ENCODE measurements around the gene CFAP46.
"Not testable (repeated sequence)": the region's sequence is repeated elsewhere in the genome, so short reads cannot be mapped to it uniquely, and the experiment has no call there.

The CFAP46 gene

GRCh38 chr10:132943791-132944404 lies 1.5 kb upstream of the CFAP46 start:
- no peak for DNase-seq

DNA sequence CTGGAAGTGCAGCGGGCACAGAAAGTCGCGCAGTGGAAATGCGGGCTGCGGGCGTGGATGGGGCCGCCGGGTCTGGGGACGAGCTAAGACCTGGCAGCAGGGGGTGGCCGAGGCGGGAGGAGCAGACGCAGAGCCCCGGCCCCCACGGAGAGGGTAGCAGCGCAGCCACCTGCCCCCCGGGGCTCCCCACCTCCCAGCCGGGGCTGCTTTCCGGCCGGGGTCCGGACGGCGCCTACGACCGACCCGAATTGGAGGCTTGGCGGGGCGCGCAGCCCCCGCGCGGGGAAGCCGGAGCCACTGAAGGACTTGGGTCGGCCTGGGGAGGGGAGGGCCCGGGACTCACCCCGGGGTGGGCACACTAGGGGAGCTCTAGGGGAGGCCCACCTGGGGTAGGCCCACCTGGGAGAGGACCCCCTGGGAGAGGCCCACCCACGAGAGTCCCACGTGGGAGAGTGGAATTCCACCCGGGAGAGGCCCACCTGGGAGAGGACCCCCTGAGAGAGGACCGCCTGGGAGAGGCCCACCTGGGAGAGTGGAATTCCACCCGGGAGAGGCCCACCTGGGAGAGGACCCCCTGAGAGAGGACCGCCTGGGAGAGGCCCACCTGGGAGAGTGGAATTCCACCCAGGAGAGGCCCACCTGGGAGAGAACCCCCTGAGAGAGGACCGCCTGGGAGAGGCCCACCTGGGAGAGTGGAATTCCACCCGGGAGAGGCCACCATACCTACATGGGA lies 854 bp upstream of the CFAP46 start:
- DNase-seq, result no peak

GRCh38 chr10:132941640-132942051 lies 724 bp downstream of the CFAP46 start:
- DNase-seq, result no peak

GRCh38 chr10:132940791-132941465 lies 1.4 kb downstream of the CFAP46 start:
- DNase-seq, result no peak

GRCh38 chr10:132939957-132940790 lies 2.2 kb downstream of the CFAP46 start:
- no peak for DNase-seq

DNA sequence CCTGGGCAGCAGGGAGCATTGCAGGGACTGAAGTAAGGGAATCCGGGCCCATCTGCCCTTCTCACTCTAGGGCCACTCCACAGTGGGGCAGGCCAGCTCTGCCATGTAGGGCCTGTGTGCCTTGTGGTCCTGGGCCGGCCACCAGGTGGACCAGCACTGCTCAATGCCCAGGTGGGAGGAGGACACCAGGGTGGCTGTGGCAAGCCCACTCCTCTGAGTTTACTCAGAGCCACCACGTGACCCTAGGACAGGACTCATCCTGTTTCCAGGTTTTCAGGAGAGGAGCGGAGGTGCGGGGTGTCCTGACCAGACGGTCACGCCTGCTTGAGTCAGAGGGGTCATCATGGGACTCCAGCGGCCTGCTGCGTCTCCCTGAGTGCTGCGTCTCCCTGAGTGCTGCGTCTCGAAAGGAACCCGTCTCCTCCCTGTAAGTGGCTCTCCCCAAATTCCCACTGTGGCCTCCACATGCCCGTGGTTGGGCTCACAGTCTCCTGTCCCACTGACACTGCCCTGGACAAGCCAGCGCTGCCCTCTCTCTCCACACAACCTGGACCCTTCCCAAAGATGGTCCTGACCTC lies 2.9 kb downstream of the CFAP46 start:
- DNase-seq, result no peak

- DNase-seq, result no peak
Observed at GRCh38 chr10:132938472-132939339, 3.7 kb downstream of the CFAP46 start.

DNA sequence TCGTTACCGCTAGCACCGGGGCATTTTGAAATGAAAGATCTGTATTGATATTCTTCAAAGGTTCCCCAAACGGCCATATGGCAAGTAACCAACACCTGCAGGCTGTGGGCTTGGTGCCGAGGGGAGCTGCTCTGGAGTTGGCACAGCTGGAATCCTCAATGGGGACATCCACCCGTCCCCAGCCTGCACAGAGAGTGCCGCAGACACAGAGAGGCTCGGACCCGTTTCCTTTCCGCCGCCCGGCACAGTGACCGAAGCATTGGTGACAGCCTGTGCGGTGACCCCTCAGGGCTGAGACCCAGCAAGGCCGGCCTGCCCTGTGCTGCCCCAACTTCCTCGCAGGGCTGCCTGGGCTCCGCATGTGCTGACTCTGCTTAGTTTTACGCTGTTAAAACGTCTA lies 4.5 kb downstream of the CFAP46 start:
- DNase-seq, result no peak

- no peak for DNase-seq
Observed at GRCh38 chr10:132934953-132935352, 7.4 kb downstream of the CFAP46 start.

DNA sequence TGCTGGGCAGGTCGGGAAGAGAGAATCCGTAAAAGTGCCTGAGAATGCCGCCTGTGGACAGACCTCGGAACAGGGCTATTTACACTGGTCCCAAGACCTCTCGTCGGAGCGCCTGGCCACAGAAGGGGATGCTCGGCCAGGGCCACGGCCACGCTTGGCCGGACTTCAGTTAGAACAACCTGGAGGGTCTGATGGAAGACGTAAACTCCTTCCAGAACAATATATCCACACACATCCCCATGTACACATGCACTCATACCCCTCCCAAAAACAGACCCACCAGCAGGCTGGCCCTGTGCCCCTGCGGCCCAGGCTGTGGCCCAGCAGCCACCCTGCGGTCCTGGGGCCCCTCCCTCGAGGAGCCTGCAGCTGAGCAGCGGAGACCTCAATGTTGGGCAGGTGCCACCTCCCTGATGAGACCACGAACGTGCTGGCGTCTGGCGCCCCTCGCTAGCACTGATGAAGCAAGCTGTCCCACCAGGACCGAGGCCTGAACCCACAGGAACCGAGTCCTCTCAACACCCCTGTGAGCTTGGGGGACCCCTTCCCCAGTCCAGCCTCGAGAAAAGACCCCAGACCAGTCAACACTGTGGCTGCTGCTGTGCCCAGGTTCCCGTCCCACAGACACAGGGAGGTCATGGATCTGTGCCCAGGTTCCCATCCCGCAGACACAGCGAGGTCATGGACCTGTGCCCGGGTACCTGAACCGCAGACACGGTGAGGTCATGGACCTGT lies 8.9 kb downstream of the CFAP46 start:
- no peak for DNase-seq

DNA sequence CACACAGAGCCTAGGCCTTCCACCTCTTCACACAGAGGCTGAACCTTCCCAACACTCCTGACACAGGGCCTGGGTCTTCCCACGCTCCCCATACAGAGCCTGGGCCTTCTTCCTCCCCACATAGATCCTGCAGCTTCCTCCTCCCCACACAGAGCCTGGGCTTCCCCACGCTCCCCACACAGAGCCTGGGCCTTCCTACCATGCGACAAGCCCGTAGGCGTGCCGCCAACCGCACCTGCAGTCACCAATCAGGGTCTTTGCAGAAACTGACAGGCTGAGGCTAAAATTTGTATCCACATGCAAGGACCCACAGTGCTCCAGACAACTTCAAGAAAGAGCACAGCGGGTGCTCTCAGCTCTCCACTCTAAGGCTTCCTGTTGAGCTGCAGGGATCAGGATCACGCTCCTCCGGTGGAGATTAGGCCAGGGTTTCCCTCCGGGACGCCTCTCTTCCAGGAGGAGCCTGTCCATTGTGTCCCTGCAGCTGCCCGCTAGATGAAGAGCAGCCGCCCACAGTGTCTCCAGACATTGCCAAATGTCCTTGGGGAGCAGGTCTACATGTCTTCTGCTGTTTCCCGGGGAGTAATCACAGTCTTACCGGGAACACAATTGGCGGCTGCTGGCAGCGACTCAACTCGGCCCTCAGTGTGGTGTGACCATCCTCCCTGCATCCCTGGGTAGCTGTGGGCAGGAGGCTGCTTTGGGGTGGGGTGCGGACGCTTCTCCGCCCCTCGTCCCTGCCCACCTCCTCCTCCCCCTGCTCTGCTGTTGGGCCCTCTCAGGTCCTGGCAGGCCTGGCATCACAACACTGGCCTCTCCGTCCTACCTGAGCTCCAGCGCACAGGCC lies 9.7 kb downstream of the CFAP46 start:
- DNase-seq, result no peak

- not testable (repeated sequence) for DNase-seq
Observed at GRCh38 chr10:132931258-132932250, 10.8 kb downstream of the CFAP46 start.

DNA sequence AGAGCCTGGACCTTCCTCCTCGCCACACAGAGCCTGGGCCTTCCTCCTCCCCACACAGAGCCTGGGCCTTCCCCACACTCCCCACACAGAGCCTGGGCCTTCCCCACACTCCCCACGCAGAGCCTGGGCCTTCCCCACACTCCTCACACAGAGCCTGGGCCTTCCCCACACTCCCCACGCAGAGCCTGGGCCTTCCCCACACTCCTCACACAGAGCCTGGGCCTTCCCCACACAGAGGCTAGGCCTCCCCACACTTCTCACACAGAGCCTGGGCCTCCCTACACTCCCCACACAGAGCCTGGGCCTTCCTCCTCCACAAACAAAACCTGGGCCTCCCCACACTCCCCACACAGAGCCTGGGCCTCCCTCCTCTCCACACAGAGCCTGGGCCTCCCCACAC lies 11.7 kb downstream of the CFAP46 start:
- DNase-seq, result not testable (repeated sequence)

GRCh38 chr10:132929953-132930548 lies 12.3 kb downstream of the CFAP46 start:
- no peak for DNase-seq

DNA sequence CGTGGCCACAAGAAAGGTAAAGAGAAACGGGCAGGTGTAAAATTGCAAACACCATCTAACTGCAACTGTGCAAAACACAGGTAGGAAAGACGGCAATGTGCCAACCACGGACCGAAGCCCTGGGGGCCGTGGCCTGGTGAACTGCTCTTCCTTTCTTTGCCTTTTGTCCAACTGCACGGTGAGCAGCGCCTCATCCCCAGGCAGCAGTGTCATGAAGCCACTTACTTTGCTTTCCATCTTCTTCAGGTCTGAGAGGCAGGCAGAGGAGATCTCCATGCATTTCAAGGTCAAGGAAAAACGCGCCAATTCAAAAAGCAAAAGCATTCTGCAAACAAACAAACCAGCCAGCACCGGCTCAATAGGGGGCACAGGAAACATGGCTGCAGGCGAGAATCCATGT lies 12.9 kb downstream of the CFAP46 start:
- DNase-seq, result no peak

GRCh38 chr10:132928261-132928660 lies 14.1 kb downstream of the CFAP46 start:
- no peak for DNase-seq

GRCh38 chr10:132927824-132928223 lies 14.5 kb downstream of the CFAP46 start:
- no peak for DNase-seq
